Stimulated activated naive CD8-positive, alpha-beta T cell treated with anti-CD3 and anti-CD28 coated beads, Interleukin-15, Interleukin-2, amounts not matched to agents 100 U/mL and 50 U/mL, for 24 hours (primary cell): ENCODE results near the gene ADISSP.

ENCODE experiments used
- ATAC-seq: fragments of 150-1000 bp; cut with Tn5 transposase; one replicate; pipeline ENCODE4 v1.10.0; 2021
- DNase-seq: peaks from one replicate; pipeline ENCODE4 v3.0.0; 2021

ADISSP gene

GRCh38 chr20:3738111-3739053 lies 29.2 kb downstream of the ADISSP start:
- ATAC-seq (no peak), DNase-seq (no peak)

- no peak for DNase-seq
- ATAC-seq, result no peak
These were observed 31.8 kb downstream of the ADISSP start for GRCh38 chr20:3735768-3736167.

GRCh38 chr20:3734111-3734843 lies 33.3 kb downstream of the ADISSP start:
- no peak for DNase-seq
- no peak for ATAC-seq

- ATAC-seq (no peak), DNase-seq (no peak)
These were observed 34.2 kb downstream of the ADISSP start for GRCh38 chr20:3733119-3733995.

- DNase-seq (no peak), ATAC-seq (no peak)
These were observed 35.0 kb downstream of the ADISSP start, which contains the start of gene HSPA12B for GRCh38 chr20:3732327-3733118. TSS of gene HSPA12B (plus strand) at chr20:3732685. CDS start at chr20:3738675, 5,990 bp downstream.

- DNase-seq (no peak), ATAC-seq (no peak)
These were observed 35.6 kb downstream of the ADISSP start for GRCh38 chr20:3731944-3732326.

- ATAC-seq (no peak), DNase-seq (no peak)
These were observed 36.5 kb downstream of the ADISSP start for GRCh38 chr20:3730803-3731672.

GRCh38 chr20:3729811-3730540 lies 37.6 kb downstream of the ADISSP start:
- ATAC-seq, result no peak
- DNase-seq, result no peak

- no peak for ATAC-seq
- DNase-seq, result no peak
These were observed 38.2 kb downstream of the ADISSP start for GRCh38 chr20:3729378-3729777.

GRCh38 chr20:3728876-3729275 lies 38.7 kb downstream of the ADISSP start:
- no peak for ATAC-seq
- DNase-seq, result no peak

GRCh38 chr20:3728354-3728753 lies 39.2 kb downstream of the ADISSP start:
- no peak for ATAC-seq
- no peak for DNase-seq

- no peak for ATAC-seq
- DNase-seq, result no peak
These were observed 40.0 kb downstream of the ADISSP start for GRCh38 chr20:3727401-3728021.

- ATAC-seq (no peak), DNase-seq (no peak)
These were observed 43.2 kb downstream of the ADISSP start for GRCh38 chr20:3724356-3724755.

GRCh38 chr20:3723284-3723683 lies 44.3 kb downstream of the ADISSP start:
- DNase-seq (no peak), ATAC-seq (no peak)

- DNase-seq, result no peak
- no peak for ATAC-seq
These were observed 45.6 kb downstream of the ADISSP start for GRCh38 chr20:3721912-3722311.

GRCh38 chr20:3720626-3721025 lies 46.9 kb downstream of the ADISSP start:
- DNase-seq (no peak), ATAC-seq (no peak)

GRCh38 chr20:3720068-3720467 lies 47.5 kb downstream of the ADISSP start:
- no peak for ATAC-seq
- no peak for DNase-seq

- no peak for ATAC-seq
- no peak for DNase-seq
These were observed 48.5 kb downstream of the ADISSP start for GRCh38 chr20:3719046-3719445.

GRCh38 chr20:3716195-3716834 lies 51.2 kb downstream of the ADISSP start:
- peak; percentile 35 for DNase-seq
- peak; percentile 77 for ATAC-seq
